GM12874 (cell line): ENCODE measurements around the gene DRAXIN.

Experiments
- TF ChIP-seq, protein P1 (sequence below): IDR thresholded peaks from 2 replicates; pipeline ENCODE4 v1.5.1; 2011; ENCODE audit warnings: low read depth, mild to moderate bottlenecking, control low read depth, low read length, moderate library complexity; ENCODE audit not compliant: insufficient read depth

The DRAXIN gene

DNA sequence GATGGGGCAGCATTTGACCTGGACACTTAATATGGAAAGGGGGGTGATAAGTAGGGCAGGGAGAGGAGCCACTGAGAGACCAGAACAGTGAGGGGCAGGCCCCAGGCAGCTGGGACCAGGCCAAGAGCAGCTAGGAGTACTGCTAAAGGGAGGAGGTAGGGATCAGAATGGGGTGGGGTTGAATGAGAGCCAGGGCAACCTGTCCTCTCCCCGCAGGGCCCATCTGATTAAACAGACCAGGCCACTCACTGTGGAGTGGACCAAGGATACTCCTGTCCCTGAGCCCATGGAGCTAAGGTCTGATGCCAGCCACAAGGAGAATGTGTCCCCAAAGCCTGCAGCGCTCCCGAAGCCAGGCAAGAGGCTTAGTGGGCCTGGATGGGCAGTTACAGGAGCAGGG is 72.6 kb downstream of the DRAXIN start:
- TF ChIP-seq, protein P1, sequence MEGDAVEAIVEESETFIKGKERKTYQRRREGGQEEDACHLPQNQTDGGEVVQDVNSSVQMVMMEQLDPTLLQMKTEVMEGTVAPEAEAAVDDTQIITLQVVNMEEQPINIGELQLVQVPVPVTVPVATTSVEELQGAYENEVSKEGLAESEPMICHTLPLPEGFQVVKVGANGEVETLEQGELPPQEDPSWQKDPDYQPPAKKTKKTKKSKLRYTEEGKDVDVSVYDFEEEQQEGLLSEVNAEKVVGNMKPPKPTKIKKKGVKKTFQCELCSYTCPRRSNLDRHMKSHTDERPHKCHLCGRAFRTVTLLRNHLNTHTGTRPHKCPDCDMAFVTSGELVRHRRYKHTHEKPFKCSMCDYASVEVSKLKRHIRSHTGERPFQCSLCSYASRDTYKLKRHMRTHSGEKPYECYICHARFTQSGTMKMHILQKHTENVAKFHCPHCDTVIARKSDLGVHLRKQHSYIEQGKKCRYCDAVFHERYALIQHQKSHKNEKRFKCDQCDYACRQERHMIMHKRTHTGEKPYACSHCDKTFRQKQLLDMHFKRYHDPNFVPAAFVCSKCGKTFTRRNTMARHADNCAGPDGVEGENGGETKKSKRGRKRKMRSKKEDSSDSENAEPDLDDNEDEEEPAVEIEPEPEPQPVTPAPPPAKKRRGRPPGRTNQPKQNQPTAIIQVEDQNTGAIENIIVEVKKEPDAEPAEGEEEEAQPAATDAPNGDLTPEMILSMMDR: no peak

DNA sequence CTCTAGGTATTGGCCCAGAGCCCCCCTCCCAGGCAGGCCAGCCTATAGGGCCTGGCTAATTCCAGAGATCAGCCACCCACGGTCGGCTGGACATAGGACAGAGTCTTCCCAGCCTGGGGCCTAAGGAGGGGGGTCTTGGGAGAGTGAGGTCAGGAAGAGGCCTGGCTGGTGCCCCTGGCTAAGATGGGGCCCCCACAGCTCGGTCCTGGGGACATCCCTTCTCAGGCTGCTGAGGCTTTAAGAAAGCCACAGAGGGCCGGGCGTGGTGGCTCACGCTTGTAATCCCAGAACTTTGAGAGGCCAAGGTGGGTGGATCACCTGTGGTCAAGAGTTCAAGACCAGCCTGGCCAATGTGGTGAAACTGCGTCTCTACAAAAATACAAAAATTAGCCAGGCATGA is 73.0 kb downstream of the DRAXIN start:
- TF ChIP-seq, protein P1: no peak

DNA sequence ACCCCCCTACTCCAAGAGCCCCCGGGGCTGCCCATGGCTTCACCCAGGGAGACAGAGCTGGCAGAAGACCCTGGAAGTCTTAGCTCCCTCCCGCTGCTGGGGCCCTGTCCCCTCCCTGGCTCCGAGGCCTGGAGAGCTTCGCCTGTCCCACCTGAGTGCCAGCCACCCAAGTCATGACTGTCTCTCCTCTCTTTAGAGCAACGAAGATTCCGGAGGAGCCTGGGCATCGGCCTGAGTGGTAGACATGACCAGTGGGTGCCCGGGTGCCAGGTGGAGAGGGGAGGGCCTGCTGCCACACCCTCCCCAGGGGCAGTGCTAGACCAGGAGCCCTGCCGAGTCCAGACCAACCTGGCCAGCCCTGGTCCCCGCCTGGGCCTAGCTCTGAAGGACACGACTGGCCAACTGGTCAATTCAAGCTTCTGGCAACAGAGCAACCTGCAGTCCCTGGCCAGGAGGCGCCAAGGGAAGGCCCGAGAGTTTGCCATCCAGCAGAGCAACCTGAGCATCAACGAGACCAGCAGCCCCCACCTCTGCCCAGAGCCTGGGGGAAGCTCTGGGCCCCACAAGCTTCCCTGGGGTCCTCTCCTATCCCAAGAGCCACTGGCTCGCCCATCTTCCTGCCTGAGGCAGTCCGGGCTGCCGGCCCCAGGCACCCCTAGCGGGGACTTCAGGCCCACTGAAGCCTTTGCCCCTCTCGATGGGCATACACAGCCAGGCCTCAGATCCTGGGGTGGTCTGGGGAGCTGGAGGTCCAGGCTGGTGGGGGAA is 74.3 kb downstream of the DRAXIN start:
- TF ChIP-seq, protein P1: no peak

DNA sequence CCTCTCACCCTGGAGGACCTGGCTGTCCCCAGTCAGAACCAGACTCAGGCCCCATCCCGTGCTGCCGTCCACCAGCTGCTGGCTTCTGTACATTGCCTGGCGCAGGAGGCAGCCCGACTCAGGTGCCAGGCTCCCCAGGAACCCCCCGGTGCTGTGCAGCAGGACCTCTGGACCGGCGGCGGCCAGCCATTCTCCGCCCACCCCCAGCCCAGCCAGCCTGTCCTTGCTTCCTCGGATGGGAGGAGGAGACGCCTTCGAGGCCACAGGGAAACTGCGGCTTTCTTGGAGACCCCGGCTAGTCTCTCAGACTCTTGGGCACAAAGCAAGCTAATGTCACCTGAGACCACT is 74.9 kb downstream of the DRAXIN start:
- TF ChIP-seq, protein P1: no peak

DNA sequence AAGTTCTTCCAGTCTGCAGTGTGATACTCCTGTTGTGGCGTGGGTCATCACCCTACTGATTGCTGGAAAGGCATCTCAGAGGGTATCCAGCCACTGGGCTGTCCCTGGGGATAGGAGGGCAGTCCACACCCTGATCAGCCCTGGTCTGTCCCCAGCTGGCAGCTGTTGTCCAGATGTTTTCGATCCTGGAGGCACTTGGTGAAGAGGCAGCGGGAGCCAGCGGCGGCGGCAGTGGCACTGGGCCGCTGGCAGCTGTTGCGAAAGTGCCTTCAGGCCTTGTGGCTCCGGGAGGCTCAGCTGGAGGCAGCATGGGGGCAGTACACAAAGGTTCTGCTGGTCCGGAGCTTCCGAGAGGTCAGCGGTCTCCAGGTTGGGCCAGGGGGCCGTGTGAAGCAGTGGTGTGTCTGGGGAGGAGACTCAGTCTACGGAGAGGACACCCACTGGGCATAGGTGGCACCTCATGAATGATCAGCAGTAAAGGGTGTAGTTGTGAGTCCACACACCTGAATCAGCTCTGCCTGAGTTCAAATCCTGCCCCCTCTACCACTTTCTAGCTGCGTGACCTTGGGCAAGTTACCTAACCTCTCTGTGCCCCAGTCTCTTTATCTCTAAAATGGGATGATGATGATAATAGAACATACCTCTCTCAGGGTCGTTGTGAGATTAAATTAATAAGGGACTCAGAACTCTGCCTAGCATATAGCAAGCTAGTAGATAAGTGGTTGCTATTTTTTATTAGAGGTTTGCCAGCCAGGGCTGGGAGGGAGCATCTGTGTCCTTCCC is 76.6 kb downstream of the DRAXIN start:
- TF ChIP-seq, protein P1: no peak

DNA sequence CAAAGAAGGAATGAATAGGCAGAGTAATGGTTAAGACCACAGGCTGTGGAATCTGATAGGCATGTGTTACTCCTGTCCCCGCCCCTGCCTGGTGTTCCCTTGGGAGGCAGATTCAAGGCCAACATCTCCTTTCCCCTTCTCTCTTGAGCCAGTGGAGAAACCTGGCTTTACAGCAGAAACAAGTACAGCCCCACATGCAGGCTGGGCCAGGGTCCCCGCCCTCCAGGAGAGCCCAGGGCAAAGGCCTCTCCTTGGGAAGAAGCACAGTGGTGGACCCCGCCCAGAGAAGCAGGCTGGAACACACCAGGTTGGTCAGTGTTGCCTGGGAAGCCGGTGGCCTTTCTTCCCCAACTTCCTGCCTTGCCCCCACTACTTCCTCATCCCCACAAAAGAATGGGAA is 77.3 kb downstream of the DRAXIN start:
- TF ChIP-seq, protein P1: no peak

DNA sequence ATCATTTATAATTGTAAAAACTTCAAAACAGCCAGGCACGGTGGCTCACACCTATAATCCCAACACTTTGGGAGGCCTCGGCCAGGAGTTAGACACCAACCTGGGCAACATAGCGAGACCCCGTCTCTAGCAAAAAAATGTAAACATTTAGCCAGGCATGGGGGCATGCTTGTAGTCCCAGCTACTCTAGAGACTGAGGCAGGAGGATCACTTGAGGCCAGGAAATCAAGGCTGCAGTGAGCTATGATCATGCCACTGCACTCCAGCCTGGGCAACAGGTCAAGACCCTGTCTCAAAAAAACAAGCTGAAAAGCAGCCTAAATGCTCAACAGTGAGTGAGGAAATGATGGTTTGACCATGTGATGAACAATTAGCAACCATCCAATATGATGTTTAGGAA is 77.8 kb downstream of the DRAXIN start:
- TF ChIP-seq, protein P1: no peak
